Smooth muscle cell (in vitro differentiated cells): ENCODE results near the gene SGSH. TPM values are rescaled to one million over a fixed set of nuclear protein-coding genes. Genes with fewer than 3 reads are reported as not detected.

Experiments used
- DNase-seq: peaks from one replicate; lab custom pipeline; 2025; ENCODE audit not compliant: unreplicated experiment; lab: John Stamatoyannopoulos, UW
- H2AFZ ChIP-seq: fragments of 200-600 bp; sonication (generic); 2 replicates; pipeline ENCODE4 v1.6.0; 2016; ENCODE audit warnings: antibody characterized with exemption, low read depth, mild to moderate bottlenecking
- H3F3A ChIP-seq: fragments of 200-600 bp; sonication (generic); 2 replicates; pipeline ENCODE4 v1.6.0; 2017; ENCODE audit warnings: antibody characterized with exemption, low read depth
- H3K27ac ChIP-seq: fragments of 200-600 bp; sonication (generic); 2 replicates; pipeline ENCODE4 v1.5.1; 2016; ENCODE audit warnings: low read depth, mild to moderate bottlenecking
- H3K27me3 ChIP-seq: fragments of 200-600 bp; sonication (generic); 2 replicates; pipeline ENCODE4 v1.6.1; 2016; ENCODE audit warnings: low read depth, mild to moderate bottlenecking
- H3K36me3 ChIP-seq: fragments of 200-600 bp; sonication (generic); 2 replicates; pipeline ENCODE4 v1.5.1; 2016; ENCODE audit warnings: low read depth
- H3K4me1 ChIP-seq: fragments of 200-600 bp; sonication (generic); 2 replicates; pipeline ENCODE4 v1.5.1; 2016; ENCODE audit warnings: low read depth
- H3K4me2 ChIP-seq: fragments of 200-600 bp; sonication (generic); 2 replicates; pipeline ENCODE4 v1.6.0; 2016; ENCODE audit warnings: mild to moderate bottlenecking
- H3K4me3 ChIP-seq: fragments of 200-600 bp; sonication (generic); 2 replicates; pipeline ENCODE4 v1.5.1; 2016; ENCODE audit warnings: mild to moderate bottlenecking
- H3K79me2 ChIP-seq: fragments of 200-600 bp; sonication (generic); 2 replicates; pipeline ENCODE4 v1.6.0; 2016; ENCODE audit warnings: low read depth, mild to moderate bottlenecking
- H3K9ac ChIP-seq: fragments of 200-600 bp; sonication (generic); 2 replicates; pipeline ENCODE4 v1.6.0; 2016; ENCODE audit warnings: low read depth
- H3K9me3 ChIP-seq: fragments of 200-600 bp; sonication (generic); replicated peaks from 2 replicates; pipeline ENCODE4 v1.5.1; 2016; ENCODE audit warnings: low read depth
- H4K20me1 ChIP-seq: fragments of 200-600 bp; sonication (generic); 2 replicates; pipeline ENCODE4 v1.6.0; 2016; ENCODE audit warnings: low read depth
- WGBS: methylation state at CpG from one replicate; pipeline ENCODE4 v1.1.7; 2016; ENCODE audit warnings: low lambda C conversion rate; 5-methylcytosine and 5-hydroxymethylcytosine counted together
- polyA plus RNA-seq: library from polyadenylated mRNA; unstranded; fragments of >200 nt; fragmentation: Nextera tagmentation; extraction: Ambion mirVana; gene quantifications from 2 replicates; pipeline ENCODE4 v1.2.1, GENCODE V29; 2016
- total RNA-seq: library from RNA; depleted of rRNA; stranded (reverse); fragments of >200 nt; gene quantifications from 2 replicates; pipeline ENCODE4 v1.2.3, GENCODE V29; 2014
- TF ChIP-seq, protein P1 (sequence below): fragments of 200-600 bp; sonication (generic); IDR thresholded peaks from 2 replicates; pipeline ENCODE4 v1.5.1; 2017; ENCODE audit warnings: borderline replicate concordance, mild to moderate bottlenecking, antibody characterized with exemption; ENCODE audit not compliant: insufficient read depth, poor library complexity, severe bottlenecking

The SGSH gene
- total and polyA plus RNA-seq, 2 experiments from 2014 or later, result 5.8 to 29.2 TPM

DNA sequence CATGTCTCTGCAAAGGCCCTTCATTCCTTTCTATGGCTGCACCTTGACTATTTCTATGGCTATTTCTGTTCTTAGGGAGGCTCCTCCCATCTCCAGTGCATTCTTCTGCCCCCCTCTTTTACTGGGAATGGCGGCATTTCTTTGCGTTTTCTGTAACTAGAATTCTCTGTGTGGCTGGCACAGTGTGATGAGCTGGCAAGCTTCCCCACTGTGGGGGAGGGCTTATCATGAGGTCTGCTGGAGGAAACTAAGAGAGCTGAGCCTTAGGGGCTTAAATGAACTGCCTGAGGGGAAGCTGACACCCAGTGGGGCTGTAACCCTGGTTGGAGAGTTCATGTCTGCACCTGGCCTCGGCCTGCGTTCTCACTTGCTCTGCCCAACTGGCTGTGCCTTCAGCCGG lies 51.8 kb downstream of the SGSH start:
- H3K9me3 ChIP-seq, result no peaks in the 10 kb centered on the region
- TF ChIP-seq, protein P1, sequence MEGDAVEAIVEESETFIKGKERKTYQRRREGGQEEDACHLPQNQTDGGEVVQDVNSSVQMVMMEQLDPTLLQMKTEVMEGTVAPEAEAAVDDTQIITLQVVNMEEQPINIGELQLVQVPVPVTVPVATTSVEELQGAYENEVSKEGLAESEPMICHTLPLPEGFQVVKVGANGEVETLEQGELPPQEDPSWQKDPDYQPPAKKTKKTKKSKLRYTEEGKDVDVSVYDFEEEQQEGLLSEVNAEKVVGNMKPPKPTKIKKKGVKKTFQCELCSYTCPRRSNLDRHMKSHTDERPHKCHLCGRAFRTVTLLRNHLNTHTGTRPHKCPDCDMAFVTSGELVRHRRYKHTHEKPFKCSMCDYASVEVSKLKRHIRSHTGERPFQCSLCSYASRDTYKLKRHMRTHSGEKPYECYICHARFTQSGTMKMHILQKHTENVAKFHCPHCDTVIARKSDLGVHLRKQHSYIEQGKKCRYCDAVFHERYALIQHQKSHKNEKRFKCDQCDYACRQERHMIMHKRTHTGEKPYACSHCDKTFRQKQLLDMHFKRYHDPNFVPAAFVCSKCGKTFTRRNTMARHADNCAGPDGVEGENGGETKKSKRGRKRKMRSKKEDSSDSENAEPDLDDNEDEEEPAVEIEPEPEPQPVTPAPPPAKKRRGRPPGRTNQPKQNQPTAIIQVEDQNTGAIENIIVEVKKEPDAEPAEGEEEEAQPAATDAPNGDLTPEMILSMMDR, result no peak
- no peaks in the 10 kb centered on the region for H3K27me3 ChIP-seq
- no peak overlapping the region for H3K9ac ChIP-seq
- H3K4me3 ChIP-seq, result no peak overlapping the region
- peak overlapping the region; percentile 71 for H2AFZ ChIP-seq
- no peaks in the 10 kb centered on the region for H3K79me2 ChIP-seq
- no peaks in the 10 kb centered on the region for H3F3A ChIP-seq
- no peak overlapping the region for H3K4me2 ChIP-seq
- H3K36me3 ChIP-seq, result no peaks in the 10 kb centered on the region
- WGBS, result 44% methylated on average over 5 of the region's 5 CpGs
- no peak for DNase-seq
- no peak overlapping the region for H3K27ac ChIP-seq
- no peaks in the 10 kb centered on the region for H3K4me1 ChIP-seq
- no peaks in the 10 kb centered on the region for H4K20me1 ChIP-seq

DNA sequence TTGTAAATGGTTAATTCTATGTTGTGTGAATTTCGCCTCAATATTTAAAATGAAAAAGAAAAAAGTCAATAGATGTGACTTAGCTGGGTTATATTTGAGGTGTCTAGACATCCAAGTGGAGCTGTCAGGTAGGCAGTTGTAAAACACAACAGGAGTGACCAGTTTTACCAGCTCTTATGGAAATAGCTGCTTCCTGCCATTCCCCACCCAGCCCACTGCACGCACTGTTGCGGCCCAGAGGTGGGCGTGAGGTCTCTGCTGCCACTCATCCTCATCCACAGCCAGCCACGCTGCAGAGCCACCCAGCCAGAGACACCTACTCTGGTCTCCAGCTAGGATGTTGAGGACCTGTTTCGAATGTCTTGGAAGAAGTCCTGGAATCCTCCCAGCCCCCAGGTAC lies 53.7 kb downstream of the SGSH start:
- no peaks in the 10 kb centered on the region for H3F3A ChIP-seq

DNA sequence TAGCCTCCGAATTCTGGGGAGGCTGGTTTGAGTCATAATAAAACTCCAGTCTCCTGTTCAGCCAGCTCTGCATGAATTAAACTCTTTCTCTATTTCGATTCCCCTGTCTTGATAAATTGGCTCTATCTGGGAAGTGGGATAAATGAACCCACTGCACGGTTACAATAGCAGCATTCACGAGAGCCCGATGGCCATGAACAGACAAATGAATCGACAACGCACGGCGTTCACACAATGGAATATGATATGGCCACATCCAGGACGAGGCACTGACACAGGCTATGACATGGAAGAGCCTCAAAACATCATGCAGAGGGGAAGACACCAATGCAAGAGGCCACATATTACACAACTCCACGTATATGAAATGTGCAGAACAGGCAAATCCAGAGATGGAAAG lies 55.9 kb downstream of the SGSH start:
- Histone ChIP-seq H3K27ac (no peak overlapping the region), H3K9me3 (no peaks in the 10 kb centered on the region), H3K36me3 (no peaks in the 10 kb centered on the region), H4K20me1 (no peaks in the 10 kb centered on the region), H3K9ac (no peak overlapping the region), H3K4me3 (no peak overlapping the region), H3F3A (no peaks in the 10 kb centered on the region), H3K27me3 (no peaks in the 10 kb centered on the region), H3K4me2 (no peak overlapping the region), H3K4me1 (no peaks in the 10 kb centered on the region), H2AFZ (no peak overlapping the region), H3K79me2 (no peaks in the 10 kb centered on the region)
- TF ChIP-seq, protein P1, result no peak
- DNase-seq, result no peak
- 83% methylated on average over 11 of the region's 11 CpGs for WGBS

More for the DNA sequence above, 53.7 kb downstream of the SGSH start:
- Histone ChIP-seq H3K4me1 (no peaks in the 10 kb centered on the region), H3K9me3 (no peaks in the 10 kb centered on the region), H3K9ac (no peak overlapping the region), H3K79me2 (no peaks in the 10 kb centered on the region), H3K36me3 (no peaks in the 10 kb centered on the region), H3K4me3 (no peak overlapping the region), H3K27me3 (no peaks in the 10 kb centered on the region), H2AFZ (no peak overlapping the region), H3K27ac (no peak overlapping the region), H4K20me1 (no peaks in the 10 kb centered on the region), H3K4me2 (no peak overlapping the region)
- 77% methylated on average over 6 of the region's 6 CpGs for WGBS
- no peak for DNase-seq
- TF ChIP-seq, protein P1, result no peak

DNA sequence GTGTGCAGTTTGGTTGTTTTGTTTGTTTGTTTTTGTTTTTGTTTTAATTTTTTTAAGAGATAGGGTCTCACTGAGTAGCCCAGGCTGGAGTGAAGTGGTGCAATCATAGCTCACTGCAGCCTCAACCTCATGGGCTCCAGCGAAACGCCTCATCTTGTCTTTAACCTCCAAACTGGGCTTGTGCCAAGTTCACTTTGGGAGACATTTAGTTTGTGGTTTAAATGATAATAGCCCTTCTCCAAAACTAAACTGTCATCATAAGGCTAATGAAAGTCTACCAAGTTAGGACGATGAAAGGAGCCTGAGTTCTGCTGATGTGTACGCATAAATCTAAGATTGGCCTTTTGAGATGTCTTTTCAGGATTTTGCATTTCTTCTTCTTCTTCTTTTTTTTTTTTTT lies 56.8 kb downstream of the SGSH start:
- no peak overlapping the region for H3K9ac ChIP-seq
- H4K20me1 ChIP-seq, result no peaks in the 10 kb centered on the region
- H3K79me2 ChIP-seq, result no peaks in the 10 kb centered on the region
- no peak for DNase-seq
- TF ChIP-seq, protein P1, result no peak
- 87% methylated on average over 4 of the region's 4 CpGs for WGBS
- H2AFZ ChIP-seq, result no peak overlapping the region
- no peaks in the 10 kb centered on the region for H3K9me3 ChIP-seq
- no peak overlapping the region for H3K4me2 ChIP-seq
- no peak overlapping the region for H3K4me3 ChIP-seq
- H3K27me3 ChIP-seq, result no peaks in the 10 kb centered on the region
- H3K27ac ChIP-seq, result no peak overlapping the region
- H3F3A ChIP-seq, result no peaks in the 10 kb centered on the region
- no peaks in the 10 kb centered on the region for H3K4me1 ChIP-seq
- H3K36me3 ChIP-seq, result no peaks in the 10 kb centered on the region
